Measurements from ENCODE around the gene BSDC1.

BSDC1 gene

DNA sequence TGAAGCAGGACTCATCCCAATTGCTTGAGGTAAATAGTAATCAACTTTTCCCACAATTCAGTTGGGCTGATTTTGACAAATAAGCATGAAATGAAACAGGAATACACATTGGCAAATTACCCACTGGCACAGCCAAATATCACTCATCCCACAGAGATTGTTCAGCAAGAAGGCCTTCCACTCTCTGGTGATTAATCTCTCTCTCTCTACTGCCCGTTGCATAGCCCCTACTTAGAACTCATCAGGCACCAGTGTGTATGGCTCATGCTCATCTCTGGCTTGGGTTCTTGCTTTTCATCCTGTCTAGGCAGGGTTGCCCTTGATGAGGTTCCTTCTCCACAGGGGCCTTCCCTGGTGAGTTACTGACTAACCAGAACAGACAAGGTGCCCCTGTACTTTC, 1.1 kb downstream of the BSDC1 start:
- DNase-seq: no peak

DNA sequence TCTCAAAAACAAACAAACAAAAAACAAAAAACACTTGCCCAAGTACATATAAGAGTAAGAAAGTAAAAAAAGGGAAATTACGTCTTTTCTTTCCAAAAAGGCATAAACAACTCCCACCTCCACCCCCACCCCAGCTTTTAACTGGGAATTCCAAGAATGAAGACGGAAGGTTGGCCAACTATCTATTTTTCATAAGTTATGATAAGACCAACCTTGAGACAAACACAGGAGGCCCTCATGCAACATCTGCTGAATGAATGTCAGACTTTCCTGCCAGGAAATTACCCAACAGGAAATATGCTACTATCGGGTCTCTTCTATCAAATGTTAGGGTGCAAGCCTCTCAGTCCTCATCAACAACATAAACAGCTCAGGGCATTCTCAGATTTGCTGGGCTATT, 1.9 kb downstream of the BSDC1 start:
- no peak for DNase-seq

DNA sequence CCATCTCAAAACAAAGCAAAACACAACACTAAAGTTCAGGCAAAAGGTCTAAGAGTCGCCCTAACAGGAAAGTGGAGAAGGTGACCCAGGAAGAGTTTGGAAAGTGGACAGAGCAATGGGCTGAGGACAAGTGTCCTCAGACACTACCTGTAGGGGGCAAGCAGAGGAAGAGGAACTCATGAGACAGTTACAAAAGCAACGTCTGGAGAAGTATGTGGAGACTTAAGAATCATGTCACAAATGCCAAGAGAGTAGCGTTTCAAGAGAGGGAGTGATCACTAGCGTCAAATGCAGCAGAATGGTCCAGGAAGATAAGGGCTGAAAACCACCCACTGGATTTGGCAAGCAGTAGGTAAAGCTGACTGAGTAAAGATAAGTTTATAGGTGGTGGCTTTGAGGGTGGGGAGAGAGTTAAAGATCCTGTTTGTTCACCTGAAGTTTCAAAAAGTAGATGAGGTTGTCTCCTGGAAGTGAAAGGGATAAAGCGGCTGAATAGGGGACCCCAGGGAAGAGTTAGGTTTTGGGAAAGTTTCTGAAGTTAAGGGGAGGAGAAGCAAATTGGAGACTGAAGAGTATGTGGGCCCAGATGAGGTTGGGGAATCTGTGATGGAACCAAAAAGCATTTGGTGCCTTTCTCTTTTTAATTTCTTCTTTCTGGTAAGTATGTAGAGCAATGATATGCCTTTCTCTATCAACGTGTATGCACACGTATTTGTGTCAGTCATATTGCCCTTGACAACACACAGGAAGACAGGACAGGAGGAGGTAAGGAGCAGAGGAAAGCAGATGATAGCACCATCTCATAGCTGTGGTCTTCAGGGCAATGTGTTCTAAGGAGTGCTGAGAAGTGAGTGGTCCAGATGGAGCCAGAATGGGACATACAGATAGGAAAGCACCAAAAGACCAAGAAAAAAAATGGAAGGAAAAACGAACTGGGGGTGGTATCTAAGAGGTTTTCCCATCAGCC, 3.1 kb downstream of the BSDC1 start:
- no peak for DNase-seq

- DNase-seq: no peak
Measured at GRCh38 chr1:32388641-32389040, 5.6 kb downstream of the BSDC1 start.

GRCh38 chr1:32386676-32387392, 7.4 kb downstream of the BSDC1 start:
- no peak for DNase-seq

DNA sequence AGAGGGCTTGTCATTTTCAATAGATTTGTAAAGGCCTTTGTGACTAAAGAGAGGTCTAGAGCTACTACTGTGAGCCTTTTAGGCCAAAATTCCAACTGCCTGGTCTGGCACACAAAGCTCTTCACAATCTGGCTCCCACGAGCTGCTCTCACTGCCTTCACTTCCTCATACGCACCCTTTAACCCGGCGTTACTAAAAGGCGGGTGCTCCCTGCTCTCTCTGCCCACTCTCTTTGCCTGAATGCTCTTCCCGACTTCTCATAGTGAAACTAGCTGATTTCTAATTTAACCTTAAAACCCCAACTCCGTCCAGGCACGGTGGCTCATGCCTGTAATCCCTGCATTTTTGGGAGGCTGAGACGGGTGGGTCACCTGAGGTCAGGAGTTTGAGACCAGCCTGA, 14.2 kb downstream of the BSDC1 start:
- no peak for DNase-seq

- DNase-seq: no peak
Measured at GRCh38 chr1:32377541-32378220, 16.6 kb downstream of the BSDC1 start.

GRCh38 chr1:32376199-32376598, 18.0 kb downstream of the BSDC1 start:
- DNase-seq: no peak

DNA sequence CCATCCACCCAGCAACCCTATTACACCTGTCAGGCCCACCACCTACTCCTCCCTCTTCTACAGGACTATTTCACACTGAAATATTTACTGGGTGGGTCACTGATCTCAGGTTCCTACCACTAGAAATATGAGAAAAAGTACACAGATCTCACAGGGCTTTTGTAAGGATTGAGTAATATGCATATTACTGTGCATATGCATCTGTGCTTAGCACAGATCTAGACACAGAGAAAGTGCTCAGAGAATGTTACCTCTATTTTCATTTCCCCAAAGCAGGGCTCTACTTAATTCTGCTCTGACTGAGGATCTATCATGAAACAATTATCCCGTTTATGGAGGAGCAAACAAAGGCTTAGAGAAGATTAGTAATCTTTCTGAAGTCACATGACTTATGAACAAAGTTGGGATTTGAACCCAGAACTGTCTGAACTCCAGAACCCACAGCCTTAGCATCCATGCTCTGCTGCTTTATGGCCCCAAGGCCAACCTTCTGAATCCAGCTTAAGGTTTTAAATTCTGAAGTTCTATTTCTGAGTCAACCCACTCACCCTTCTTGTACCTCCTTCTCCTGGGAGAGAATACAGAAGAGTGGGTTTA, 20.1 kb downstream of the BSDC1 start:
- DNase-seq: no peak

DNA sequence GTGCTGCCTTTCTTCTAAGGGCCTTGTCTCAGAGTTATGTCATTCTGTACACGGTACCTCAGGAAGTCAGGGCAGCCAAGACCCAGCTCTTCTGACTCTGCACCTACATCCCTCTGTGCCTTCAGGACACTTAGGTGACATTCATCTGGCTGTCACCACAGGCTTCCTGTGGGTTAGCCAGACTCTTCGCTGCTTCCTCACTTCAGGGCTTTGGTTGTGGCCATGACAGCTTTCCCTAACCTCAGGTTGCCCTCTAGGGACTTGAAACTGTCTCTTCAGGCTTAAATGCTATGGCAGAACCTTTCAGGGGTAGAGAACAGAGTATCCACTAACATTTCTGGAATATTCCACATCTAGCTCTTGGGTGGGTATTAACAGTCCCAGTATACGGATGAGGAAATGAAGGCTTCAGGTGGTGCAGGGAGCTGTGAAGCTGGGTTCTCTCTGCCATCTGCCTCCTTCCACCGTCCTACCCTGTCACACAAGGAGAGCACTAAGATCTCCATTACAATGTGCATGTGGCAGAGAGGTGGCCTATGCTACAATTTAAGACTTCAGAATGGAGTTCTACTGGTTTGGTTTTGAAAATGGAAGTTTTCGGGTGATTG, 22.0 kb downstream of the BSDC1 start:
- peak; percentile 80 for DNase-seq

- DNase-seq: no peak
Measured at GRCh38 chr1:32367912-32368635, 26.2 kb downstream of the BSDC1 start.

- no peak for DNase-seq
Measured at GRCh38 chr1:32365445-32365844, 28.8 kb downstream of the BSDC1 start.

DNA sequence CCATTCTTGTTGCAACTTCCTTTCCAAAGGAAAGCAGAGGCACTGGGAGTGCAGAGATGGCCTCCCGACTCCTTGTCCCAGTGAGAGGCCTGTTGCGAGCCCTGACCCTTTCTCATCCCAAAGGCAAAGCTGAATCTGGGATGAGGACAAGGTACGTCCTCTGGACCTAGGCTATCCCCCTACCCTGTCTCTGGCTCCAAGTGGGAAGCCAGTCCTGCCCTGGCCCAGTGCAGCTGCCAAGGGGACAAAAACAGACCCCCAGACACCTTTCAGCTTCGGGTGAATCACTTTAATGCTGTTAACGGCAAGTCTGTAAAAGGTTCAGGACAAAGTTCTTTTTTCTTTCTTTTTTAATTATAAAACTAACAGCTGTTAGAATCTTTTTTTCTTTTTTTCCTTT, 29.4 kb downstream of the BSDC1 start:
- no peak for DNase-seq

- DNase-seq: no peak
Measured at GRCh38 chr1:32363713-32364112, 30.5 kb downstream of the BSDC1 start.

GRCh38 chr1:32362474-32363313, 31.5 kb downstream of the BSDC1 start, which contains the start of the genes FAM229A and TSSK3:
Gene FAM229A (minus strand): TSS chr1:32362485. CDS start chr1:32362091, 394 bp downstream.
Gene TSSK3 (plus strand): TSS chr1:32362539. CDS start chr1:32362702, 163 bp downstream.
- no peak for DNase-seq

DNA sequence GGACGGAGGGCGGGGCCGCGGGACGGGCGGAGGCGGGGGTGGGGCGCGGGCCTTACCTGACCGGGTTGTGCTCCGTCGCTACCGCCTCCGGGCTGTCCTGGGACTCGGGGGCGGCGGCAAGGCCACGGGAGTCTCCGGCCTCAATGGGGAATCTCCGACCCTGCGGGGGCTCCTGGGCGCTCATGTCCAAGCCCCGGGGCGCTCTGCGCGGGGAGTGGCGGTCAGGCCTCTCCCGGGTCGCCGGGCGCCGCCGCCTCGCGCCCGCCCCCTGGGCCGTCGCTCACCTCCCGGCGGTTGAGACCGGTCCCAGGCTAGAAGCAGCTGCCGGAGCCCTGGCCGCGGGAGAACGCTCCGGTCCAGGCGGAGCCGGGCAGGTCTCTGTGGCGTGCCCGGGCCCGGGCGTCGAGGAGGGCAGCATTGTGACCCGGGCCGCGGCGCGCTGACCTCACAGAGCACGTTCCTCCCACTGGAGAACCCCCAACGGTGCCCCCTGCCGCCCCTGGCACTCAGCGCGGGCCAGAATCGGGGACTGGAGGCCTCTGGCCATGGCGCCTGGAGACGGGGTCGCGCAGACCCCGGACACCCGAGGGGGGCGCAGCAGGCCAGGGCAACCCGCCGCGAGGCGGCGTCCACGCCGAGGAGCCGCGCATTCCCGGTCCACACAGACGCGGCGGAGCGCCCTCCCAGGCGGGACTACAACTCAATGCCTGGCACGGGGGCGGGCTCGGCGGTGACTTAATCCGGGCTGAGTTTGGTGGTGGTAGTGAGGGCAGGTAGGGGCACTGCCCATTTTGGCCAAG, 32.4 kb downstream of the BSDC1 start:
- DNase-seq: no peak

- no peak for DNase-seq
Measured at GRCh38 chr1:32361308-32361673, 33.0 kb downstream of the BSDC1 start.

DNA sequence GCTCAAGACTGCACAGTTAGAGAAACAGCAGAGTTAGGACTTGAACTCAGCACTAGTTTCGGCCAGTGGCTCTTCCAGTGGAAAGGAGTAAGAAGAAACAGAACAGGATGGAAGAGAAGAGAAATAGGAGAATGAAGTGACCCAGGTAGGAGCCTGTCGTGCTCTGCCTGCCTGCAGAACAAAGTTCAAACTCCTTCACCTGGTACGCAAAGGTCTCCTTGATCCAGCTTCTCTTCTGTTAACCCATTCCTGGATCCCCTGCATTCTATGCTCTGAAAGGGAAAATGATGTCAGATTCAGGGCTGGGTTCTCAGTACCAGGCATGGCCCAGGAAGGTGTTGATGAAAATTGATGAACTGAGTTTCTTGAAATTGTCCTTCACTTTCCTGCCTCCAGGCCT, 35.8 kb downstream of the BSDC1 start:
- DNase-seq: no peak

DNA sequence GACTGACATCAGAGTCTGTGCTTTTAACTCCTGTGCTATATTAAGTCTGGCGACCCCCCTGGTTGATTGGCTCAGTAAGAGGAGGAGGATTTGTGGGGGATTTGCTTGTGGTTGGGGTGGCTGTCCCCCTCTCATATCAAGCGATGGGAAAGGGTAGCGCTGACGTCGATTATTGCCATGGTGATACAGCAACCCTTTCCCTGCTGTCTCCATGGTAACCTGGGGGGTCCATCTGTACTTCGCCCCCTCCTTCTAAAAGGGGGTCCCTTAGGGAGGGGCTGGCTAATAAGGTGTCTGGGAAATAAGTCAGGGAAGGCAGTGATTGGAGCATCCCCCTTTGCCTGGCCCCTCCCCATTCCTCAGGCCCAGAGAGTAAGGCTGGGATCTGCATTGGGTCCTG, 36.6 kb downstream of the BSDC1 start:
- no peak for DNase-seq

DNA sequence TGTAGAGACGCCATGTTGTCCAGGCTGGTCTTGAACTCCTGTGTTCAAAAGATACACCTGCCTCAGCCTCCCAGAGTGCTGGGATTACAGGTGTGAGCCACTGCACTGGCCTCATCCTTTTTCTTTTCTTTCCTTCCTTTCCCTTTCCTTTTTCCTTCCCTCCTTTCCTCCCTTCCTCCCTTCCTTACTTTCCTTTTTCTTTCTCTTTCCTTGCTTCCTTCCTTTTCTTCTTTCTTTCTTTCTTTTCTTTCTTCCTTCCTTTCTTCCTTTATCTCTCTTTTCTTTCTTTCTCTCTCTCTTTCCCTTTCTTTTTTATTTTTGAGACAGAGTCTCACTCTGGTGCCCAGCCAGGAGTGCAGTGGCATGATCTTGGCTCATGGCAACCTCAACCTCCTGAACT, 37.8 kb downstream of the BSDC1 start:
- DNase-seq: no peak

All from CD4-positive, alpha-beta T cell treated with Interleukin-4 for 4 hours (primary cell).